DND-41 (cell line): ENCODE results near the gene CCS.

Experiments used
- ATAC-seq: fragments of 200-7000 bp; cut with Tn5 transposase; 3 replicates; pipeline ENCODE4 v1.9.1; 2021; ENCODE audit warnings: low read depth; ENCODE audit not compliant: insufficient read depth
- DNase-seq: peaks from one replicate; pipeline ENCODE4 v3.0.0-alpha.2; 2020
- H2AFZ ChIP-seq: 2 replicates; pipeline ENCODE4 v1.6.0; 2012; ENCODE audit warnings: low read depth, low read length
- H3K27ac ChIP-seq: 2 replicates; pipeline ENCODE4 v1.5.1; 2012; ENCODE audit warnings: low read length, inconsistent platforms
- H3K27me3 ChIP-seq: fragments of 200-600 bp; sonication (generic); 2 replicates; pipeline ENCODE4 v1.6.0; 2012; ENCODE audit warnings: low read length, mild to moderate bottlenecking, inconsistent platforms; ENCODE audit not compliant: insufficient read depth, poor library complexity
- H3K36me3 ChIP-seq: 2 replicates; pipeline ENCODE4 v1.5.1; 2012; ENCODE audit warnings: low read length, inconsistent platforms; ENCODE audit not compliant: insufficient read depth
- H3K4me1 ChIP-seq: 2 replicates; pipeline ENCODE4 v1.5.1; 2012; ENCODE audit warnings: mild to moderate bottlenecking, low read length; ENCODE audit not compliant: insufficient read depth
- H3K4me2 ChIP-seq: 2 replicates; pipeline ENCODE4 v1.6.0; 2012; ENCODE audit warnings: mild to moderate bottlenecking, moderate library complexity, low read length, inconsistent platforms; ENCODE audit not compliant: insufficient read depth
- H3K4me3 ChIP-seq, 2 experiments: fragments of 200-600 bp in 1 of 2; shearing (Covaris generic) in 1 of 2; 2 replicates each; pipeline ENCODE4 v1.5.1; 2012 to 2016; ENCODE audit warnings: inconsistent platforms in 2 of 2, low read length in 2 of 2, mild to moderate bottlenecking in 2 of 2, low read depth in 1 of 2, moderate library complexity in 1 of 2
- H3K79me2 ChIP-seq: 2 replicates; pipeline ENCODE4 v1.6.0; 2012; ENCODE audit warnings: low read length, inconsistent platforms; ENCODE audit not compliant: insufficient read depth
- H3K9ac ChIP-seq: 2 replicates; pipeline ENCODE4 v1.6.0; 2012; ENCODE audit warnings: low read depth, mild to moderate bottlenecking, inconsistent platforms, low read length, moderate library complexity
- H3K9me3 ChIP-seq: 2 replicates; pipeline ENCODE4 v1.5.1; 2012; ENCODE audit warnings: low read length, moderate library complexity, mild to moderate bottlenecking, inconsistent platforms; ENCODE audit not compliant: insufficient read depth, severe bottlenecking
- H4K20me1 ChIP-seq: 2 replicates; pipeline ENCODE4 v1.6.0; 2012; ENCODE audit warnings: low read length; ENCODE audit not compliant: insufficient read depth
- EZH2 ChIP-seq: IDR thresholded peaks from 3 replicates; pipeline ENCODE4 v1.6.1; 2012; ENCODE audit warnings: borderline replicate concordance, low read depth, mild to moderate bottlenecking, moderate library complexity, low read length, inconsistent platforms; ENCODE audit not compliant: severe bottlenecking
- TF ChIP-seq, protein P1 (sequence below): IDR thresholded peaks from 2 replicates; pipeline ENCODE4 v1.5.1; 2012; ENCODE audit warnings: borderline replicate concordance, low read length, moderate library complexity, mild to moderate bottlenecking; ENCODE audit not compliant: poor library complexity, severe bottlenecking; ENCODE audit errors: extremely low read depth

CCS gene

DNA sequence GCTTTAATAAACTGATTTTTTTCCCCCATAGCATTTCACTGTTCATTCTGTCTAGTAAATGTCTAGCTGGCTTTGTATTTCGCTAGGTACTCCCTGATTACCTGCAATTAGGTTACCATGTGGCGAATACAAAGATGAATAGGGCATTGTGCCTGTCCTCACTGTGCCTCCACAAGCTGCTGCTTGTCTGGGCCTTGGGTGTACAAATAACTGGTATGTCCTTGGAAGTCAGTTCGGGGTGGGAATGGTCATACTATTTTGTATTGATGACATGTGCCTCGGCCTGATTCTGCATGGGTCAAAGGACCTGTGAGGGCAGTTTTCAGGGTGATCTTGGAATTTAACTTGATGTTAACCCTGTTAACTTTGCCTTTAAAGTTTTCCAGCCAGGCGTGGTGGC, 56.9 kb downstream of the CCS start:
- H3K36me3 ChIP-seq, result peaks cover 84% of the 10 kb centered on the region
- H3K4me2 ChIP-seq, result no peak overlapping the region
- H3K27ac ChIP-seq, result no peak overlapping the region
- peaks cover 92% of the 10 kb centered on the region for H3K79me2 ChIP-seq
- no peak for TF ChIP-seq EZH2
- H3K4me3 ChIP-seq, result no peak overlapping the region
- no peak overlapping the region for H3K9ac ChIP-seq
- H3K4me1 ChIP-seq, result 0 out of 2 replicates have a peak, but pooled peaks cover 4% of the 10 kb centered on the region
- no peaks in the 10 kb centered on the region for H3K27me3 ChIP-seq
- ATAC-seq, result no peak
- H3K9me3 ChIP-seq, result no peaks in the 10 kb centered on the region
- H2AFZ ChIP-seq, result no peak overlapping the region
- peaks cover 76% of the 10 kb centered on the region for H4K20me1 ChIP-seq
- DNase-seq, result no peak

DNA sequence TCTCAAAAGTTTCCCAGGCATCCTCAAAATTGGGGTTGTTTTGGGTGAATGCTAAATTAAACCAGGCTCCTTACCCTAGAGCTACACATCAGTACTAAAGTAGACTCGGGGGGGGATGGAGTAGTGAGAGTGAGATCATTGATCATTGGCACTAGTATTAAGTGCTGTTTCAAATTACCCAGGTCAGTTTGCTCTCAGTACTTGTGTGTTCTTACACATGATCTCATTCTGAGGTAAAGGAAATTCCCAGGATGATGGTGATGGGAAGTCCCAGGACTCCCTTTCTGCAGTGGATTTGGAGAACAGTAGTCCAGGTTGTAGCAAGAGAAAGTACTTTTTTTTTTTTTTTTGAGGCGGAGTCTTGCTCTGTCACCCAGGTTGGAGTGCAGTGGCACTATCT, 58.0 kb downstream of the CCS start:
- no peak overlapping the region for H3K27ac ChIP-seq
- H3K79me2 ChIP-seq, result peaks cover 89% of the 10 kb centered on the region
- DNase-seq (no peak), ATAC-seq (peak; percentile 15; the same call in 1 of the 3 replicates)
- H4K20me1 ChIP-seq, result peaks cover 71% of the 10 kb centered on the region
- H3K9me3 ChIP-seq, result no peaks in the 10 kb centered on the region
- H3K4me2 ChIP-seq, result no peak overlapping the region
- TF ChIP-seq EZH2, result no peak
- TF ChIP-seq, protein P1, sequence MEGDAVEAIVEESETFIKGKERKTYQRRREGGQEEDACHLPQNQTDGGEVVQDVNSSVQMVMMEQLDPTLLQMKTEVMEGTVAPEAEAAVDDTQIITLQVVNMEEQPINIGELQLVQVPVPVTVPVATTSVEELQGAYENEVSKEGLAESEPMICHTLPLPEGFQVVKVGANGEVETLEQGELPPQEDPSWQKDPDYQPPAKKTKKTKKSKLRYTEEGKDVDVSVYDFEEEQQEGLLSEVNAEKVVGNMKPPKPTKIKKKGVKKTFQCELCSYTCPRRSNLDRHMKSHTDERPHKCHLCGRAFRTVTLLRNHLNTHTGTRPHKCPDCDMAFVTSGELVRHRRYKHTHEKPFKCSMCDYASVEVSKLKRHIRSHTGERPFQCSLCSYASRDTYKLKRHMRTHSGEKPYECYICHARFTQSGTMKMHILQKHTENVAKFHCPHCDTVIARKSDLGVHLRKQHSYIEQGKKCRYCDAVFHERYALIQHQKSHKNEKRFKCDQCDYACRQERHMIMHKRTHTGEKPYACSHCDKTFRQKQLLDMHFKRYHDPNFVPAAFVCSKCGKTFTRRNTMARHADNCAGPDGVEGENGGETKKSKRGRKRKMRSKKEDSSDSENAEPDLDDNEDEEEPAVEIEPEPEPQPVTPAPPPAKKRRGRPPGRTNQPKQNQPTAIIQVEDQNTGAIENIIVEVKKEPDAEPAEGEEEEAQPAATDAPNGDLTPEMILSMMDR, result no peak
- no peak overlapping the region for H3K4me3 ChIP-seq
- H3K36me3 ChIP-seq, result peaks cover 79% of the 10 kb centered on the region
- no peaks in the 10 kb centered on the region for H3K4me1 ChIP-seq
- no peak overlapping the region for H2AFZ ChIP-seq
- no peaks in the 10 kb centered on the region for H3K27me3 ChIP-seq
- H3K9ac ChIP-seq, result no peak overlapping the region

DNA sequence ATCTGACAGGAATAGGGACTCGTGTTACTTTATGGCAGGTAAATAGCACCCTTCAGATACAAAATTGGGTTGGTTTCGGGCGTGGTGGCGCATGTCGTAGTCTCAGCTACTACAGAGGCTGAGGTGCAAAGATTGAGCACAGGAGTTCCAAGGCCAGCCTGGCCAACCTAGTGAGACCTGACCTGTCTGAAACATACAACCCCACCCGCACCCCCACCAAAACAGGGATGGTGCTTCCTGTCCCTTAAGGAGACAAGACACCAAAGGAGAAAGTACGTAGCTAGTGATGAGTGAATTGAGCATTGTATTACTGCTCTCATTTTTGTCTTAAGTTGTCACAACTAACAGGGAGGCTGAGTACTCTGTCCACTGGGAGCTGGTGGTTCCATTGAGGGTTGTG, 59.7 kb downstream of the CCS start:
- Histone ChIP-seq H3K4me2 (no peak overlapping the region), H3K79me2 (peaks cover 87% of the 10 kb centered on the region), H3K36me3 (peaks cover 75% of the 10 kb centered on the region), H2AFZ (no peak overlapping the region), H3K27ac (no peak overlapping the region), H4K20me1 (peaks cover 55% of the 10 kb centered on the region), H3K27me3 (no peaks in the 10 kb centered on the region), H3K9me3 (no peaks in the 10 kb centered on the region), H3K4me3 (no peak overlapping the region), H3K4me1 (no peaks in the 10 kb centered on the region), H3K9ac (no peak overlapping the region)
- DNase-seq (no peak), ATAC-seq (0 out of 3 replicates have a peak, but pooled peaks have one; percentile 10)
- TF ChIP-seq, protein P1, result no peak
- no peak for TF ChIP-seq EZH2

DNA sequence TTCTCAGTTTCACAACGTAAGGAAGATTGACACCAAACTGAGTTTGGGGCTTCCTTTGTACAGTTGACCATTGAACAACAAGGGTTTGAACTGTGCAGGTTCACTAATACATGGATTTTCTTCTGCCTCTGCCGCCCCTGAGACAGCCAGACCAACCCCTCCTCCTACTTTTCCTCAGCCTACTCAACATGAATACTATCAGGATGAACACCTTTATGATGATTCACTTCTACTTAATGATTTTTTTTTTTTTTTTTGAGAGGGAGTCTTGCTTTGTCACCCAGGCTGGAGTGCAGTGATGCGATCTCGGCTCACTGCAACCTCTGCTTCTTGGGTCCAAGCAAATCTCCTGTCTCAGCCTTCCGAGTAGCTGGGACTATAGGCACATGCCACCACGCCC, 60.1 kb downstream of the CCS start:
- Histone ChIP-seq H3K36me3 (peaks cover 77% of the 10 kb centered on the region), H3K4me3 (no peak overlapping the region), H3K4me2 (no peak overlapping the region), H2AFZ (no peak overlapping the region), H3K79me2 (peaks cover 86% of the 10 kb centered on the region), H3K9me3 (no peaks in the 10 kb centered on the region), H4K20me1 (peaks cover 52% of the 10 kb centered on the region), H3K27ac (no peak overlapping the region), H3K9ac (no peak overlapping the region), H3K4me1 (no peaks in the 10 kb centered on the region), H3K27me3 (no peaks in the 10 kb centered on the region)
- ATAC-seq (no peak), DNase-seq (no peak)
- TF ChIP-seq EZH2, result no peak
- TF ChIP-seq, protein P1, result no peak
